HepG2 (cell line): ENCODE measurements around the gene TM9SF2. TPM values are rescaled to one million over a fixed set of nuclear protein-coding genes. Genes with fewer than 3 reads are reported as not detected.
A peak's percentile ranks its signal among the peaks of the same experiment; 100 is the strongest.

Experiments used
- FOXA1 ChIP-seq, 2 experiments: fragments of 450-650 bp in 1 of 2; sonication (generic) in 1 of 2; formaldehyde crosslinking in 1 of 2; IDR thresholded peaks; 2 replicates each; pipeline versions ENCODE4 v1.4.0 to v1.6.1; 2016 to 2020; ENCODE audit warnings: missing genetic modification reagents in 1 of 2
- HOXA3 ChIP-seq: sonication (generic); formaldehyde crosslinking; IDR thresholded peaks from 2 replicates; pipeline ENCODE4 v1.5.0; 2020; ENCODE audit warnings: missing genetic modification reagents
- KAT8 ChIP-seq: IDR thresholded peaks from 2 replicates; pipeline ENCODE4 v1.6.1; 2016; ENCODE audit warnings: missing genetic modification reagents, missing compliant biosample characterization
- MXI1 ChIP-seq: IDR thresholded peaks from 3 replicates; pipeline ENCODE4 v1.6.1; 2012; ENCODE audit warnings: low read depth, low read length, inconsistent platforms, borderline replicate concordance
- NCOA1 ChIP-seq: sonication (generic); formaldehyde crosslinking; IDR thresholded peaks from 2 replicates; pipeline ENCODE4 v1.9.0; 2021; ENCODE audit warnings: missing genetic modification reagents
- NFE2 ChIP-seq: sonication (generic); formaldehyde crosslinking; IDR thresholded peaks from 2 replicates; pipeline ENCODE4 v1.4.0; 2020; ENCODE audit warnings: missing genetic modification reagents
- NPAS2 ChIP-seq: sonication (generic); formaldehyde crosslinking; IDR thresholded peaks from 2 replicates; pipeline ENCODE4 v1.8.0; 2022; ENCODE audit warnings: mild to moderate bottlenecking, missing genetic modification reagents, borderline replicate concordance
- SPEN ChIP-seq: sonication (generic); formaldehyde crosslinking; IDR thresholded peaks from 2 replicates; pipeline ENCODE4 v1.5.1; 2020; ENCODE audit warnings: low read depth, mild to moderate bottlenecking, missing genetic modification reagents
- ZBTB7B ChIP-seq: sonication (generic); formaldehyde crosslinking; IDR thresholded peaks from 2 replicates; pipeline ENCODE4 v1.4.0; 2020; ENCODE audit warnings: missing genetic modification reagents
- ZKSCAN1 ChIP-seq: fragments of 150-350 bp; IDR thresholded peaks from 2 replicates; pipeline ENCODE4 v1.6.1; 2014; ENCODE audit warnings: low read length
- ZNF160 ChIP-seq: sonication (generic); formaldehyde crosslinking; IDR thresholded peaks from 2 replicates; pipeline ENCODE4 v1.8.0; 2022; ENCODE audit warnings: mild to moderate bottlenecking, inconsistent platforms, missing genetic modification reagents
- ZNF232 ChIP-seq: sonication (generic); formaldehyde crosslinking; IDR thresholded peaks from 2 replicates; pipeline ENCODE4 v1.4.0; 2020; ENCODE audit warnings: missing genetic modification reagents, borderline replicate concordance
- ZNF441 ChIP-seq: sonication (generic); formaldehyde crosslinking; IDR thresholded peaks from 2 replicates; pipeline ENCODE4 v1.7.0; 2021; ENCODE audit warnings: missing genetic modification reagents, borderline replicate concordance
- ZNF543 ChIP-seq: sonication (generic); formaldehyde crosslinking; IDR thresholded peaks from 2 replicates; pipeline ENCODE4 v1.4.0; 2020; ENCODE audit warnings: mild to moderate bottlenecking, missing genetic modification reagents
- ZNF737 ChIP-seq: sonication (generic); formaldehyde crosslinking; IDR thresholded peaks from 2 replicates; pipeline ENCODE4 v1.5.0; 2020; ENCODE audit warnings: missing genetic modification reagents, mild to moderate bottlenecking, borderline replicate concordance
- ZNF775 ChIP-seq: sonication (generic); formaldehyde crosslinking; IDR thresholded peaks from 2 replicates; pipeline ENCODE4 v1.4.0; 2020; ENCODE audit warnings: missing genetic modification reagents, mild to moderate bottlenecking, moderate library complexity, borderline replicate concordance
- polyA plus RNA-seq, 8 experiments: library from polyadenylated mRNA; depleted of rRNA in 3 of 8; stranded (reverse) in 7 of 8; unstranded in 1 of 8; fragments of >200 nt; fragmentation: Illumina TruSeq in 4 of 8; extraction: Trizol in 4 of 8; gene quantifications; 2 replicates each; pipeline versions ENCODE4 v1.2.1 to v1.2.3, GENCODE V29; 2011 to 2016; ENCODE audit warnings: low read depth in 4 of 8, missing spikeins in 1 of 8, mixed read lengths in 1 of 8; ENCODE audit not compliant: insufficient read depth in 1 of 8
- total RNA-seq, 5 experiments: library from RNA; depleted of rRNA; stranded (reverse); fragments of >200 nt; fragmentation: Illumina TruSeq; extraction: Trizol; gene quantifications; 2 replicates each; pipeline ENCODE4 v1.2.3, GENCODE V29; 2016; ENCODE audit warnings: low read depth in 1 of 5
- TF ChIP-seq, protein P1 (sequence below): sonication (generic); formaldehyde crosslinking; IDR thresholded peaks from 2 replicates; pipeline ENCODE4 v1.8.0; 2022; ENCODE audit warnings: mild to moderate bottlenecking, missing genetic modification reagents; ENCODE audit not compliant: insufficient replicate concordance
- TF ChIP-seq, protein P2 (sequence below): sonication (generic); formaldehyde crosslinking; IDR thresholded peaks from 2 replicates; pipeline ENCODE4 v1.4.0; 2020; ENCODE audit warnings: missing genetic modification reagents
- TF ChIP-seq, protein P3 (sequence below): sonication (generic); formaldehyde crosslinking; IDR thresholded peaks from 2 replicates; pipeline ENCODE4 v1.5.1; 2020; ENCODE audit warnings: mild to moderate bottlenecking, missing genetic modification reagents

Gene TM9SF2
- total and polyA plus RNA-seq, 2 of the 13 experiments (the other 11 are each of a cell fraction or from before 2014, with no cell fraction given) = 94.1 to 123 TPM

DNA sequence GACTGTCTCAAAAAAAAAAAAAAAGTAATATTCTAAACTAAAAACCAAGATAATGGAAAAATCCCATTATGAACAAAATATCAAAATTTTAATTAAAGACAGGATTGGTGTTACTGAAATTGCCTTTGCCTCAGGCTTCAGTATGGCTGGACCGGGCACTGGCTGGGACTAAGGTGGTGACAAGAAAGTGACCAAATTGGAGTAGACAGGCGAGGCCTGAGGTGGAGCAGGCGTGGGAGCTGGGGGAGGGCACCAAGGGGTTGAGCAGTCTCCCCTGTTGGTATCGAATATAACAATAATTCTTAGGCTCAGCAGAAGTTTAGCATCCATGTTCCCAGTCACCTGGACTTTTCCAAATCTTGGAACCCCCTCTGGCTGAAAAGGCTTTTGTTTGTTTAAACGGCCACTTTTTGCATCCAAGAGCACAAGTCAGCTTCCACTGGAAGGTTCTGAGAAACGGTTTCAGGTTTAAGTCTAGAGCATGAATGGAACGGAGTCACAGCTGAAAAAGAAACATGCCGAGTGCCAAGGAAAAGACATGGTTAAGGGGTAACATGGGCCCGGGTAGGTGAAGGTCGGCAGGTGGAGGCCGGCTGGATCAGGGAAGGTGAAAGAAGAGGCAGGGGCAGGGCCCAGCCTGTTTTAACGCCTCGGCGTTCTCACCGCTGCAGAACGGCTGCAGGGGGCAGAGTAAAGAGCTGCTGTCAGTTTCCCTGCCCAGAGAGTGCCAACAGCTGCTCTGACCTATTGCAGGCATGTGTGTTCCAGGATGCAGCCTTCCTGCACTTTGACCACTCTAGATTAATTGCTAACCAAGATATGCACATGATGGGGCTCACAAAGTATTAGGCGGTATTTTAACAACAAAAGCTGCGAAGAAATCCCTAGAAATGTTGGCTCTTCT is 104.4 kb downstream of the TM9SF2 start (continued):
- TF ChIP-seq HOXA3 (CRISPR knock-in tag) = no peak; the same call in 1 of the 2 replicates
- no peak for TF ChIP-seq ZKSCAN1
- TF ChIP-seq ZBTB7B (CRISPR knock-in tag) = peak; percentile 36; the same call in 1 of the 2 replicates
- TF ChIP-seq ZNF737 (CRISPR knock-in tag) = no peak
- no peak for TF ChIP-seq ZNF543 (CRISPR knock-in tag)
- TF ChIP-seq, protein P1, sequence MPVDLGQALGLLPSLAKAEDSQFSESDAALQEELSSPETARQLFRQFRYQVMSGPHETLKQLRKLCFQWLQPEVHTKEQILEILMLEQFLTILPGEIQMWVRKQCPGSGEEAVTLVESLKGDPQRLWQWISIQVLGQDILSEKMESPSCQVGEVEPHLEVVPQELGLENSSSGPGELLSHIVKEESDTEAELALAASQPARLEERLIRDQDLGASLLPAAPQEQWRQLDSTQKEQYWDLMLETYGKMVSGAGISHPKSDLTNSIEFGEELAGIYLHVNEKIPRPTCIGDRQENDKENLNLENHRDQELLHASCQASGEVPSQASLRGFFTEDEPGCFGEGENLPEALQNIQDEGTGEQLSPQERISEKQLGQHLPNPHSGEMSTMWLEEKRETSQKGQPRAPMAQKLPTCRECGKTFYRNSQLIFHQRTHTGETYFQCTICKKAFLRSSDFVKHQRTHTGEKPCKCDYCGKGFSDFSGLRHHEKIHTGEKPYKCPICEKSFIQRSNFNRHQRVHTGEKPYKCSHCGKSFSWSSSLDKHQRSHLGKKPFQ (CRISPR knock-in tag) = no peak
- TF ChIP-seq, protein P2, sequence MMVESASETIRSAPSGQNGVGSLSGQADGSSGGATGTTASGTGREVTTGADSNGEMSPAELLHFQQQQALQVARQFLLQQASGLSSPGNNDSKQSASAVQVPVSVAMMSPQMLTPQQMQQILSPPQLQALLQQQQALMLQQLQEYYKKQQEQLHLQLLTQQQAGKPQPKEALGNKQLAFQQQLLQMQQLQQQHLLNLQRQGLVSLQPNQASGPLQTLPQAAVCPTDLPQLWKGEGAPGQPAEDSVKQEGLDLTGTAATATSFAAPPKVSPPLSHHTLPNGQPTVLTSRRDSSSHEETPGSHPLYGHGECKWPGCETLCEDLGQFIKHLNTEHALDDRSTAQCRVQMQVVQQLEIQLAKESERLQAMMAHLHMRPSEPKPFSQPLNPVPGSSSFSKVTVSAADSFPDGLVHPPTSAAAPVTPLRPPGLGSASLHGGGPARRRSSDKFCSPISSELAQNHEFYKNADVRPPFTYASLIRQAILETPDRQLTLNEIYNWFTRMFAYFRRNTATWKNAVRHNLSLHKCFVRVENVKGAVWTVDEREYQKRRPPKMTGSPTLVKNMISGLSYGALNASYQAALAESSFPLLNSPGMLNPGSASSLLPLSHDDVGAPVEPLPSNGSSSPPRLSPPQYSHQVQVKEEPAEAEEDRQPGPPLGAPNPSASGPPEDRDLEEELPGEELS (CRISPR knock-in tag) = 0 out of 2 replicates have a peak, but pooled peaks have one; percentile 15
- TF ChIP-seq, protein P3, sequence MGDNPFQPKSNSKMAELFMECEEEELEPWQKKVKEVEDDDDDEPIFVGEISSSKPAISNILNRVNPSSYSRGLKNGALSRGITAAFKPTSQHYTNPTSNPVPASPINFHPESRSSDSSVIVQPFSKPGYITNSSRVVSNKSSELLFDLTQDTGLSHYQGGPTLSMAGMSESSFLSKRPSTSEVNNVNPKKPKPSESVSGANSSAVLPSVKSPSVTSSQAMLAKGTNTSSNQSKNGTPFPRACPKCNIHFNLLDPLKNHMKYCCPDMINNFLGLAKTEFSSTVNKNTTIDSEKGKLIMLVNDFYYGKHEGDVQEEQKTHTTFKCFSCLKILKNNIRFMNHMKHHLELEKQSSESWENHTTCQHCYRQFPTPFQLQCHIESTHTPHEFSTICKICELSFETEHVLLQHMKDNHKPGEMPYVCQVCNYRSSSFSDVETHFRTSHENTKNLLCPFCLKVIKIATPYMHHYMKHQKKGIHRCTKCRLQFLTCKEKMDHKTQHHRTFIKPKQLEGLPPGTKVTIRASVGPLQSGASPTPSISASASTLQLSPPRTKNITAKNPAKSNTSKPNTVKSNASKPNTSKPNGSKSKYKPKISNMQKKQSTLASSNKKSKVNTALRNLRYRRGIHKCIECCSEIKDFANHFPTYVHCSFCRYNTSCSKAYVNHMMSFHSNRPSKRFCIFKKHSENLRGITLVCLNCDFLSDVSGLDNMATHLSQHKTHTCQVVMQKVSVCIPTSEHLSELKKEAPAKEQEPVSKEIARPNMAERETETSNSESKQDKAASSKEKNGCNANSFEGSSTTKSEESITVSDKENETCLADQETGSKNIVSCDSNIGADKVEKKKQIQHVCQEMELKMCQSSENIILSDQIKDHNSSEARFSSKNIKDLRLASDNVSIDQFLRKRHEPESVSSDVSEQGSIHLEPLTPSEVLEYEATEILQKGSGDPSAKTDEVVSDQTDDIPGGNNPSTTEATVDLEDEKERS = no peak
- TF ChIP-seq KAT8 (CRISPR knock-in tag) = no peak; the same call in 1 of the 2 replicates
- TF ChIP-seq ZNF775 (CRISPR knock-in tag) = no peak
- TF ChIP-seq NPAS2 (CRISPR knock-in tag) = no peak
- peak; percentile 60; the same call in 1 of the 3 replicates for TF ChIP-seq MXI1
- no peak for TF ChIP-seq ZNF160
- TF ChIP-seq NCOA1 = no peak
- no peak for TF ChIP-seq NFE2 (CRISPR knock-in tag)
- TF ChIP-seq ZNF232 (CRISPR knock-in tag) = peak; percentile 27; the same call in 1 of the 2 replicates
- peak; percentile 18; the same call in 1 of the 2 replicates for TF ChIP-seq SPEN
- no peak for TF ChIP-seq ZNF441 (CRISPR knock-in tag)
- no peak for TF ChIP-seq FOXA1 (IDR thresholded peaks at IDR 0.05)
- peak; percentile 14; the same call in 1 of the 2 replicates for TF ChIP-seq FOXA1 (CRISPR knock-in tag; IDR thresholded peaks at IDR 0.05)
